ENCODE measurements around the gene MPP7.

MPP7 gene

DNA sequence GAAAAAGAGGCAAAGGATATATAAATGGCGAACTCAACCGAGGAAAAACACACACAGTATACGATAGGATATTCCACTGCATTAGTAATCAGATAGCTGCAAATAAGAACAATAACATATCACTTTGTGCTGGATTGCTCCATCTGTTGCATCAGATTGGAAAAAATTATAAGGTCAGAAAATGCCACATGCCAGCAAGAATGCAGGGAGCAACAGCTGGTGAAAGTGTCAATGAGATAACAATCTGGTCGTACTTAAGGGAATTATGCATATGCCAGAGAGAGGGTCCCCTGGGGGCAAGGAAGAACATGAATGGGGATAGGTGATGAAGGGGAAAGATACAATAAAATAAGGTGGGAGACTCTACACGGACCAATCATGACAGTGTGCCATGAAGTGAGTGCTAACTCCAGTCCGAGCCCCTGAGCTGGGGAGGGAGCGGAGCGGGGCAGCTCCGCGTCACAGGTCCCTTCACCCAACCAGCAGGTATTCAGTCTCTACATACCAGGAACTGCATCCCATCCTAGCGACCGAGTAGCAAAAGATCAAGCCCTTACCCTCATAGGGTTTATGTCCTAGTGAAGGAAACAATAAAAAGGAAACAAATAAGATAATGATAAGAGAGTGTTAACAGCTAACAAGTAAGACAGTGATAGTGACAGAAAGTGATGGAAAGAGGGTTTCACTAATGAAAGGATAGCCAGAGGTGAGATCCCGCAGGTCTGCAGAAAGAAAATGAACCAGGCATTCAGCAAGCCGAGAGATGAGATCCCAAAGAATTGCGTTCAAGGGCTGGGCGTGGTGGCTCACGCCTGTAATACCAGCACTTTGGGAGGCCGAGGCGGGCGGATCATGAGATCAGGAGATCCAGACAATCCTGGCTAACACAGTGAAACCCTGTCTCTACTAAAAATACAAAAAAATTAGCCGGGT, 9.4 kb downstream of the MPP7 start:
- Mint-ChIP-seq H3K9me3 (no peaks in the 10 kb centered on the region), H3K4me3 (peak overlapping the region; percentile 38 to 52), H3K4me1 (peaks cover 67% of the 10 kb centered on the region), H3K27me3 (no peaks in the 10 kb centered on the region), H3K27ac (peak overlapping the region in 1 of 2 donors; percentile 90)
- no peak for DNase-seq
- ATAC-seq = no peak

DNA sequence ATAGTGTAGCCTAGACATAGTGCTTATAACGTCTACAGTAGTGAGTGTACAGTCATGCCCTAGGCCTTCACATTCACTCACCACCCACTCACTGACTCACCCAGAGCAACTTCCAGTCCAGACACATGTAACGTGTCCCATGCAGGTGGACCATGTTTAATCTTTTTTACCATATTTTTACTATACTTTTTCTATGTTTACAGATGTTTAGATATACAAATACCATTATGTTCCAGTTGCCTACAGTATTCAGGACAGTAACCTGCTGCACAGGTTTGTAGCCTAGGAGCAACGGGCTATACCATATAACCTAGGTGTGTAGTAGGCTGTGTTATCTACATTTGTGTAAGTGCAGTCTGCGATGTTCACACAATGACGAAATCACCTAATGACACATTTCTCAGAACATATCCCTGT, 11.0 kb downstream of the MPP7 start:
- Mint-ChIP-seq H3K27ac (peak overlapping the region in 1 of 2 donors; percentile 19), H3K4me3 (peak overlapping the region in 1 of 2 donors; percentile 38), H3K27me3 (no peaks in the 10 kb centered on the region), H3K4me1 (peaks cover 62% of the 10 kb centered on the region), H3K9me3 (no peaks in the 10 kb centered on the region)
- DNase-seq (peak; percentile 30 to 57), ATAC-seq (peak; percentile 99)

DNA sequence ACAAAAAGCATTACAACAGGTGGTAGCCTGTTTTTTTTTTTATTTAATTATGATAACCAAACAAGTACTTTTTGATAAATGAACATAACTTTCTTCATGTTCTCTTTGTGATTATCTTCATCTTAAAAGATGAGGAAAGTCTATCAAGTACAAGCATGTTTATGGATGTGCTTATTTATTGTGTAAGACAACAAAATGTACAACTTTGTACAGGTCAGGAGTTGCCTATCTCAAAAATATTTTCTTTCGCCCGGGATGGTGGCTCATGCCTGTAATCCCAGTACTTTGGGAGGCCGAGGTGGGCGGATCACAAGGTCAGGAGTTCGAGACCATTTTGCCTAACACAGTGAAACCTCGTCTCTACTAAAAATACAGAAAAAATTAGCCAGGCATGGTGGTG, 17.0 kb downstream of the MPP7 start:
- ATAC-seq = no peak

DNA sequence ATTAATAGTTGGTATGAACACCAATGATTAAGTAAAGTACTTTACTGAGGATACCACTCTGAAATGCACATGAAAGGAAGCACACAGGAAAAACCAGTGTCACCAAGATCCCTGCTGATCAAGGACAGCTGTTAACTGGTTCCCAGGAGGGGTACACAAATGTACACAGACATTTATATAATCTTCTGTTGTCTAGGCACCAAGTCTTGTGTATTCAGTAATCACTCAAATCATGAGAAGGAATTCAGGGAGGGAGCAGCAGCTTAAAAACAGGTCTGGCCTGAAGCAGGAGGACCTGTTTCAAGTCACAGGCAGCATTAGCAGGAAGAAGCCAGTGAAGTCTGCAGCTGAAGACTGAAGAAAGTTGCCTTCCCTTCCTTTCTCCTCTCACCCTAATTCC, 18.7 kb downstream of the MPP7 start:
- no peaks in the 10 kb centered on the region for H3K27me3 Mint-ChIP-seq
- DNase-seq (no peak), ATAC-seq (no peak)
- H3K27ac Mint-ChIP-seq = peak overlapping the region; percentile 12 to 73
- no peak overlapping the region for H3K4me3 Mint-ChIP-seq
- H3K4me1 Mint-ChIP-seq = peaks cover 50% of the 10 kb centered on the region
- H3K9me3 Mint-ChIP-seq = no peaks in the 10 kb centered on the region

More for the DNA sequence above, 17.0 kb downstream of the MPP7 start:
- Mint-ChIP-seq H3K4me3 (no peak overlapping the region), H3K4me1 (peaks cover 41% of the 10 kb centered on the region), H3K9me3 (no peaks in the 10 kb centered on the region), H3K27ac (no peak overlapping the region), H3K27me3 (no peaks in the 10 kb centered on the region)
- no peak for DNase-seq

DNA sequence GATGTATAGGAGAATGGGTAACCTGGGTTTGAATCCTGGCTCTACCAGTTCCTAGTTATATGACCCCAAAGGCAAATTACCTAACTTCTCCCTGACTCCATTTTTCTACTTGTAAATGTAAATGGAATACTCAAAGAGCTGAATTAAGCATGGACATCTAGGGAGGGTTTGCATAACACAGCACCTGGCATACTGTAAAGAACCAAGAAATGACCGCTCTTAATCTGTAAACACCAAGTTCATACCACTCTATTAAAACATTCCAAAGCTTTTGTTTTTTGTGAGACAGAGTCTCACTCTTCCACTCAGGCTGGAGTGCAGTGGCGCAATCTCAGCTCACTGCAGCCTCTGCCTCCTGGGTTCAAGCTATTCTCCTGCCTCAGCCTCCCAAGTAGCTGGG, 19.6 kb downstream of the MPP7 start:
- DNase-seq (no peak), ATAC-seq (no peak)
- no peaks in the 10 kb centered on the region for H3K9me3 Mint-ChIP-seq
- H3K27ac Mint-ChIP-seq = no peak overlapping the region
- no peaks in the 10 kb centered on the region for H3K27me3 Mint-ChIP-seq
- no peak overlapping the region for H3K4me3 Mint-ChIP-seq
- H3K4me1 Mint-ChIP-seq = peaks cover 52% of the 10 kb centered on the region

DNA sequence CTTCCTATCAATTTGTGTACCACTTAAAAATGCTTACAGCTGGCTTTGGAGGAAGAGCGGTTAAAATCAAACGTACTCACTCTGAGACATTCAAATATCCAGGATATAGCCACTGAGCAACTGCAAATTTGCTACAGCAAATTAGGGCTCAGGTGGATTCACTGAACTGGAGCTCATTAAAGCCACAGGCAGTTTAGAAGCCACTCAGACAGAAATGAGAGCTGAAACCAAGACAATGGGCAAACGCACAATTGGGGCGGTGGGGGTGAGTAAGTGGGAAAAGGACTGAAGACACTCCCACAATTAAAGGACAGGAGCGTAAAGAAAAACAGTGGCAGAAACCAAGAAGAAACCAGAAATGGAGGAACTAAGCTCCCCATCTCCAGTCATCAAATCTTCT, 20.5 kb downstream of the MPP7 start:
- no peak for ATAC-seq
- H3K27me3 Mint-ChIP-seq = no peaks in the 10 kb centered on the region
- DNase-seq = no peak
- H3K27ac Mint-ChIP-seq = peak overlapping the region in 1 of 2 donors; percentile 52
- H3K4me1 Mint-ChIP-seq = peaks cover 44% of the 10 kb centered on the region
- no peak overlapping the region for H3K4me3 Mint-ChIP-seq
- no peaks in the 10 kb centered on the region for H3K9me3 Mint-ChIP-seq

DNA sequence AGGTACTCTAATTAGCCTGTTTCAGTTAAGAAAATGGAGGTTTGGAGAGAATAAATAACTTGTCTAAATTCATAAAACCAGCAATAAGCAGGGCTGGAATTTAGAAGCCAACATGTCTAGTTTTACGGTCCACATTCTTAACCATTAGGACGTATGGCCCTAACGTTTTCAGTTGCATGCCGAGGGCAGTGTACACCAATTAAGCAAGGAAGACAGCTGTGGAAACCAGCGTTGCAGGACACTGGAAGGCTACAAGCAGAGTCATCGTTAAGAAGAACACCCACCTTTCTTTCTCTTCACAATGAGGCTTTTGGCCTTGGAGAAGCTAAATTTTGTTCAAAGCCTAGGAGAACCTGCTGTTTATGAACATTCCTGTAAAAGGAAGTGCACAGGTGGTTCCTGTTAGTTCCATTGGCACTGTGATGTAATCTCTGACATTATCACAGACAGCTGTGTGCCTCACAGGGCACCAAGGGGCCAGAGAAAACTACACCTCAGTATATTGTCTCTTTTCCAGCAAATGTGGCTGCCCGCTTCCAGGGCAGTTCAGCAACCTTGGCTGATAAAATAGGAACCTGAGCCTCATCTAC, 21.0 kb downstream of the MPP7 start:
- H3K27ac Mint-ChIP-seq = peak overlapping the region in 1 of 2 donors; percentile 52
- H3K4me3 Mint-ChIP-seq = no peak overlapping the region
- no peak for ATAC-seq
- H3K9me3 Mint-ChIP-seq = no peaks in the 10 kb centered on the region
- H3K27me3 Mint-ChIP-seq = no peaks in the 10 kb centered on the region
- H3K4me1 Mint-ChIP-seq = peaks cover 41% of the 10 kb centered on the region
- no peak for DNase-seq

DNA sequence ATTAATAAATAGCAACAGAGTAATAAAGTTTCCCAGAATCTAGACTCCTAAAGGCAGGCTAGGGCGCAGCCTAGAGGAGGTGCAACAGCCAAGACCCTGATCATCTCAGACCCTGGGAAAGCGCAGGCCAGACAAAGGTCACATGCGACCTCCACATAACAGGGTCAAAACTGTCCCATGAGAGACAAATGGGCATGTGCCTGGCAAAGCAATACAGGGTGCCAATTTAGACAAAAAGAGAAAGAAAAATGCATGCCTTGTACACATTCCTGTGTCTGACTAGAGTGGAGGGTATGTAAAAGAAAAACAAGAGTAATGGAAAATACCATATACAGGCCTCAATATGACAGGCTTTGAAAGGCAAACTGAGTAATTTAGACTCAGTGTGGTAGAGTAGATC, 22.2 kb downstream of the MPP7 start:
- no peak overlapping the region for H3K27ac Mint-ChIP-seq
- no peak for ATAC-seq
- no peaks in the 10 kb centered on the region for H3K27me3 Mint-ChIP-seq

DNA sequence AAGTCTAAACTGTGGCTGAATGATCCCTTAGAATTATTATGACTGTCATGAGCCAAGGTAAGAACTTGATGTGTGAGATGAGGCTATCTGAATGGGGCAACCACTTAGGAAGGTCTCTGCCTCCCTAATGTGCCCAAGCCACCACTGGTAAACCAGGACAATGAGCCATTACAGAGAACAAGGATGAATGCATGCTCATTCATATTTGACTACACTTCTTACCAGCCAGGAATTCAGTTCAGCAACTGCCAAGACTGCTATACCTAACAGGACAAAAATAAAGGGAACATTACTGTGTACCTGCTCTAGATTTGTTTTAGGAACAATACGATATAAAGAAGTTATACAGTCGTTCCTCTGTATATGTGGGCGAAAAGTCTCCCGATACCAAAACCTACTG, 23.0 kb downstream of the MPP7 start:
- Mint-ChIP-seq H3K9me3 (no peaks in the 10 kb centered on the region), H3K27ac (no peak overlapping the region), H3K4me3 (no peak overlapping the region), H3K4me1 (peaks cover 36% of the 10 kb centered on the region), H3K27me3 (no peaks in the 10 kb centered on the region)
- no peak for ATAC-seq
- no peak for DNase-seq

More for the DNA sequence above, 22.2 kb downstream of the MPP7 start:
- H3K4me1 Mint-ChIP-seq = peaks cover 41% of the 10 kb centered on the region
- DNase-seq = no peak
- H3K4me3 Mint-ChIP-seq = no peak overlapping the region
- H3K9me3 Mint-ChIP-seq = no peaks in the 10 kb centered on the region

DNA sequence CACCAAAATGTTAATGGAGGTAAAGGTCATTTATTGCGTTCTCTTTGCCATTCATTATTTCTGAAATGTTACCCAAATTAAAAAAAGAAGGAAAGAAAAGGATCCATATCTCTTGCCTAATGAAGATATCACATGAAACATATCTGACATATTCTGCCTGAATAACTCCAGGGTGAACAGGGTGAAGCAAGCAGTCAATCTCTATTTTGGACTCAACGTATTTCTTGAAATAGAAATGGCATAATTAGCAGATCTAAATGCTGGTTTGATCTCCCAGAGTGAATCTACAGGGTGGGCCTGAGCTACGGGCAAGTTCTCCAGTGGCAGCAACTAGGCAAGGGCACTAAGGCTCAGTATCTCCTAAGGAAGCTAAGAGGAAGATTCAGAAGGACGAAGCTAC, 24.0 kb downstream of the MPP7 start:
- Mint-ChIP-seq H3K4me3 (no peak overlapping the region), H3K4me1 (peaks cover 34% of the 10 kb centered on the region), H3K9me3 (no peaks in the 10 kb centered on the region), H3K27ac (no peak overlapping the region), H3K27me3 (no peaks in the 10 kb centered on the region)
- ATAC-seq = no peak
- DNase-seq = no peak

DNA sequence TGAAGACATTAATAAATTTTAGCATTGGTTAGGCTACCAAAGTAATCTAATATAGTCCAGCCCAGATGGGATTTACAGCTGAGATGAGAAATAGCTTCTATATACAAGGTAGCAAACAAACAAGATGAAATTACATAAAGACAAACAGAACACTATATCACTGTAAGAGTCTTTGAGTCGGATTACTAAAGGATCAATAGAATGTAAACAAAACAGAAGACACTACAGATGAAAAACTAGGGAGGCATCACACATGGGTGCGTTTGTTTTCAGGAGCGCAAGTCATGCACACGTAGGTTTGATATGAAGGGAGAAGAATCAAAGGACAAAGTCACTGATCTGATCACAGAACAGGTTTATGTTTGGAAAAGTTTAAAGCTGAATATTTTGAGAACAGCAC, 26.5 kb downstream of the MPP7 start:
- Mint-ChIP-seq H3K27ac (no peak overlapping the region), H3K9me3 (no peaks in the 10 kb centered on the region), H3K27me3 (no peaks in the 10 kb centered on the region), H3K4me3 (no peak overlapping the region), H3K4me1 (peaks cover 29% of the 10 kb centered on the region)
- DNase-seq (no peak), ATAC-seq (no peak)

DNA sequence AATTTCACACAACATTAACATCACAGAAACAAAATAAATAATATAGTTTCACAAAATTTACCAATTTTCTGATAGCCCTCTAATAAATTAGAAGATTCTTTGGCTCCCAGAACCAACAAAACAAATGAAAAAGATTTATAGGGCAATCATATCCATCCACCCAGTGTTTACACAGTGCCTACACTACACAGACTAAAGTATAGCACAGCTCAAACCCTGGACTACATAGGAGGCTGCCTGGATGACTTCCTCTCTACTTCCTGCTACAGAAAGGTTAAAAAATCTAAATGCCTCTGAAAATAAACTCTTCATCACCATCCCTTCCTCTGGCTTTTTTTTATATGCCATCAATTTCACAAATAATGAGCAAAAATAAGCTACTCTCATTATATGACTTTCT, 28.4 kb downstream of the MPP7 start:
- DNase-seq = no peak
- Mint-ChIP-seq H3K9me3 (no peaks in the 10 kb centered on the region), H3K27ac (no peak overlapping the region), H3K27me3 (no peaks in the 10 kb centered on the region), H3K4me1 (peaks cover 21% of the 10 kb centered on the region), H3K4me3 (no peak overlapping the region)
- no peak for ATAC-seq

DNA sequence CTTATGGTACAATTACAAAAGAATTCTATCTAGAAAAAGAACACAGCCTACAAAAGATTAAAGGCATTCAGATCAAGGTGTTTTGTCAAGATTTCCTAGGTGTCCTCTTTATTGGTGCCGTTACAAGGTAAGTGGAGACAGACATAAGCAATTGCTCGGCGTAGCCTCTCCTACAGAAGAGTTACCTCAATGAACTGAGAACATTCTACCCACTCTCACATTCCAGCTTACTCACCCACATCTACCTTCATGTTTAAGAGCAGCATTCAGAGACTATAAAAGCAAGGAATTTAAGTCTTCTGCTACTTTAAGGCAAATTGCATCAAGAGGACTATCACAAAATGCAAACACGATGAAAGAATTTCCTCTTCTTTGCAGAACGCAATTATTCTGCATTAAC, 29.5 kb downstream of the MPP7 start:
- no peak overlapping the region for H3K4me3 Mint-ChIP-seq
- no peaks in the 10 kb centered on the region for H3K9me3 Mint-ChIP-seq
- H3K27ac Mint-ChIP-seq = no peak overlapping the region
- ATAC-seq (no peak), DNase-seq (no peak)
- H3K27me3 Mint-ChIP-seq = no peaks in the 10 kb centered on the region
- peaks cover 17% of the 10 kb centered on the region for H3K4me1 Mint-ChIP-seq

DNA sequence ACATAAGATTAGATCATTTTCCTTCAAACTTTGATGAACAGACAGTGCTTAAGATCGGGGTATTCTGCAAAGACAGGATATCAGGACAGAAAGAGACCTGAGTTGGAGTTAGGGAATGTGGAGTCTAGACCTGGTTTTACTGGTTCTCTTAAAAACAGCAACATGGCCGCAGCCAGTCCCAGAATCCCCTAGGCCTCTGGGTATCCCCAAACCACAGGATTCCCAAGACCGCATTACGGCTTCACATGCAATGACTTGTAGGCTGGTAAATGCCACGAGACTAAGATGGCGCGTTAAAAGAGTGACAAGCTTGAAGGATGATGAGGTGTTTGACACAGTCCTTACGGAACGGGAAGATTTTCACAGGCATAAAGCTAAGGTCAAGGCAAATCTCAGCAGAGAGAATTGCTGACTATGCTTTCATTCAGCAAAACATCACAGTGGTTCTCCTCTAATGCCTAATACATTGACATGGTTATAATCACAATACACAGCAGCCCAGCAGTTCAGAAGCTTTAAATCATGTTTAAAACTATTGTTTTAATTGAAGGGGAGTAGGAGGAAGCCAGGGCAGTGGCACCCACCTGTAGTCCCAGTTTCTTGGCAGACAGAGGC, 32.9 kb downstream of the MPP7 start:
- no peak for DNase-seq
- ATAC-seq = no peak
- Mint-ChIP-seq H3K4me3 (no peak overlapping the region), H3K4me1 (peaks cover 23% of the 10 kb centered on the region), H3K27me3 (no peaks in the 10 kb centered on the region), H3K9me3 (no peaks in the 10 kb centered on the region), H3K27ac (no peak overlapping the region)

DNA sequence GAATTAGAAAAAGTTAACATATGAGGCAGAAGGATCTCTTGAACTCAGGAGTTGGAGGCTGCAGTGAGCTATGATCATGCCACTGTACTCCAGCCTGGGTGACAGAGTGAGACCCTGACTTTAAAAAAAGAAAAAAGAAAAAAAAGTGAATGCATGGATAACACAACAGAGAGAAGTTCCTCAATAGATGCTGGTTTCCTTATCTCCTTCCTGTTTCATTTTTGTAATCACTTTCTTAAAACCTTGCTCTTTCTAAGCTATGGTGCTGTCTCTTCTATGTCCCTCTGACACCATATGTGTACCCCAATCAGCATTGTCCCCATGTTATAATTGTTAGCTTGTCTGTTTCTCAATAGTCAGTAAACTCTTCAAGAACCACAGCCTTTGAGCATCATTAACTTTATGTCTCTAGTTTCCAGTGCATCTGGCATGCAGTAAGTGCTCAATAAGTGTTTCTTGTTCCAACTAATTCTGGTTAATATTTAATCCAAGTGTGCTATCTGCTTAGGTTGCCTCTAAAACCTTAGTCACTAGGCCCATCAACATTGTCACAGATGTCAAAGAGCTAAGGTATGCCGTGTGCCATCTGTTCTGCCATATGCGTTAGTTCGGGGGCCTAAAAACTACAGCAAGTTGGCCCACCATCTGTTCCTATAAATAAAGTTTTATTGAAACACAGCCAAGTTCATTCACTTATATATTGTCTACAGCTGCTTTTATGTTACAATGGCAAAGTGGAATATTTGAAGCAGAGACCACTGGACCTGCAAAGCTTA, 36.2 kb downstream of the MPP7 start:
- peaks cover 8% of the 10 kb centered on the region for H3K4me1 Mint-ChIP-seq
- H3K9me3 Mint-ChIP-seq = no peaks in the 10 kb centered on the region
- DNase-seq (no peak), ATAC-seq (no peak)
- no peaks in the 10 kb centered on the region for H3K27me3 Mint-ChIP-seq
- no peak overlapping the region for H3K4me3 Mint-ChIP-seq
- H3K27ac Mint-ChIP-seq = peak overlapping the region in 1 of 2 donors; percentile 49

Data from stimulated activated naive CD8-positive, alpha-beta T cell treated with anti-CD3 and anti-CD28 coated beads, Interleukin-15, amount 100 ng/mL, for 72 hours (primary cell).